DMS114 treated with DMSO at 0.1 percent for 48 hours (cell line): ENCODE data around the gene BCHE.

ENCODE experiments used
- DNase-seq: peaks from one replicate; lab custom pipeline; 2025; ENCODE audit not compliant: unreplicated experiment; lab: John Stamatoyannopoulos, UW

The BCHE gene

DNA sequence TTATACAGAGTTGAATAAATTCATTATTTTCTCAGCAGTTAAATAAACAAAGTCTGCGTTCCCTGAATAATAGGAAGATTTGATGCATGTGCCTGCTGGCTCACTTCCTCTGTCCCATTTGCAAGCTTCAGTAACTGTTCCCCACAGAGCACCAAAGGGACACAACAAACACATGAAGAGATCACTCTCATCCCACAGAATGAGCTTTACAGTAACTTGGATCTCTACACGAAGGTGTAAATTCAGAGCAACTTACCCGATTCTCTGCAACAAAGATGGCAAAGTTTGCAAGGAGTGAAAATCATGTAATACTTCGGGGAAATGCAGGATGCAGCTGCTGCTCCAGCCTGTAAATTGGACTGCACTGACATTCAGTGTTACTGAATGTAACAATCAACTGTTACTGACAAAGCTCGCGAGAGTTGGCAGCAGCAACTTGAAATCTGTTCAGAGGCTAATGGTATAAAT lies at the start of gene BCHE:
Gene BCHE, minus strand, starts transcription at position 366 of the 468 bp plus-strand sequence. CDS start 6,390 bp downstream, outside the sequence.
- DNase-seq, result no peak

DNA sequence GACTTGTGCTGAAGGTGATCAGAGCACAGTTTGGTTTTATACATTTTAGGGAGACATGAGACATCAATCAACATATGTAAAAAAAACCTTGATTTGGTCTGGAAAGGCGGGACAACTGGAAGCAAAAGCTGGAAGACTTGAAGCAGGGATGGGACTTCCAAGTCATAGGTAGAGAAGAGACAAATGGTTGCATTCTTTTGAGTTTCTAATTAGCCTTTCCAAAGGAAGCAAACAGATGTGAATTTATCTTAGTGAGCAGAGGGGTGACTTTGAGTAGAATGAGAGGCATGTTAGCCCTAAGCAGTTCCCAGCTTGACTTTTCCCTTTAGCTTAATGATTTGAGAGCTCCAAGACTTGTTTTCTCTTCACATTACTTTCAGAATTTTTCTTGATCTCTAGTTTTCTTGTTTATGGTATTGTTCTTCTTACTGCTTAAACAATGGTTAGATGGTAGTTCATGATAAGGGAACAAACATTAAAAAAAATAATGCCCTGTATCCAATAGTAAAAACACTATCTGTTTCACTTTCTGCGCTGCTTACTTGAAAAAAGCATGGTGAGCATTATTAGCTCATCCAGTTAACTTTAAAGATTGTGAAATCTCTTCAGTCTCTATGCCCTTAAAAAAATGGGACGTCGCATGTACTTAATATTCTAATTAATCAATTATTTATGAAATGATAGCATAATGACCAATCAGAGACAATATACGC lies 48.5 kb upstream of the BCHE start:
- no peak for DNase-seq

GRCh38 chr3:165884518-165884917 lies 47.3 kb upstream of the BCHE start:
- DNase-seq, result no peak

GRCh38 chr3:165883863-165884478 lies 46.7 kb upstream of the BCHE start:
- no peak for DNase-seq

GRCh38 chr3:165883117-165883516 lies 45.9 kb upstream of the BCHE start:
- DNase-seq, result no peak

DNA sequence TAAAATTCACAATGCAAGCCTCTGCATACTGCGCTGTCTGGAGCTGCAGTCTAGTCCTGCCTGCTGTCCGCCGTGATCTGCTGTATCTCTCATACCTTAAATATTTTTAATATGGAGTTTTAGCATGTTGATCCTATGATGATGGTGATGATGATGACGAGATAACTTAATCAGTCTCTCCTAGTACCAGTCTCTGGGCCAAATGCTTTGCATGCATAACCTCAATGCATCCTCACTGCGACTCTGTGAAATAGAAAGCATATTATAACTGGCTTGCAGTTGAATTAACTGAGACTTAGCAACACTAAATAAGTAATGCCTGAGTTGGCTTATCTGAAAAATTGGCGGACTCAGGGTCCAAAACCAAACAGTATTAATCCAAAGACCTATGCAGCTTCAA lies 38.4 kb upstream of the BCHE start:
- no peak for DNase-seq

- no peak for DNase-seq
Observed at GRCh38 chr3:165874663-165875489, 37.7 kb upstream of the BCHE start.

DNA sequence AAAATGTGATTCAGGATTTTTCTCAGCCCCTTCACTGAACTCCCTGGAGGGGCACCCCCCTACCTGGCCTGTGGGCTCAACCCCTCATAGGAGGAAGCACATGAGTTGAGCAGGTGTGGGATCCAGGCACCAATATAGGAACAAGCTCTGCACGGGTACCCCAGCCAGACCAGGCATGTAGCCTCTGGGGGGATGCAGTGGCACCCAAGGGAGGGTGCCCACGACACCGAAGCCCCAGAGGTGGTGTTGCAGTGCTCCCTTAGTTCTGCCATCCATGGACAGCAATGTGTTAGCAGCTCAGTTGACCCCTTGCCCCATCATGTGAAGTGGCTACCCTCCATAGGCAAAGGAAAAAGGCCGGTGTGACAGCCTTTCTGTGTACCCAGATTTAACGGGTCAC lies 30.9 kb upstream of the BCHE start:
- DNase-seq, result no peak

GRCh38 chr3:165859061-165859460 lies 21.8 kb upstream of the BCHE start:
- no peak for DNase-seq

DNA sequence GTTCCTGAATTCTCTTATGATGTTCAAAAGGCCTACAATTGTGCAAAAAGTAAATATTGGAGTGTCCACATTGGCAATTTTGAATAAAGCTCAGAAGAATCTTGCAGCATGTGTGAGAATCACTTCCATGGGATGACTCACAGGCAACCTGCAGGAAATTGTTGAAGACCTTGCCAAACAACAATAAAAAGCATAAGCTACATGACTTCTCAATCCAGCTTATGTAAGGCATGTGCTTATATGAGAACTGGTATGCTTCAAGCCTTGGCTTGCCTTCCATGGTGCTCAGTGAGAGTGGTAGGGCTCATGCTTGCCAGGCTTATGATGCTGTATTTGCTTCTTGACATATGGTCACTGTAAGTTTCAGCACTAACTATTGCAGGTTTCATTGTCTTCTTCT lies 18.4 kb upstream of the BCHE start:
- no peak for DNase-seq

DNA sequence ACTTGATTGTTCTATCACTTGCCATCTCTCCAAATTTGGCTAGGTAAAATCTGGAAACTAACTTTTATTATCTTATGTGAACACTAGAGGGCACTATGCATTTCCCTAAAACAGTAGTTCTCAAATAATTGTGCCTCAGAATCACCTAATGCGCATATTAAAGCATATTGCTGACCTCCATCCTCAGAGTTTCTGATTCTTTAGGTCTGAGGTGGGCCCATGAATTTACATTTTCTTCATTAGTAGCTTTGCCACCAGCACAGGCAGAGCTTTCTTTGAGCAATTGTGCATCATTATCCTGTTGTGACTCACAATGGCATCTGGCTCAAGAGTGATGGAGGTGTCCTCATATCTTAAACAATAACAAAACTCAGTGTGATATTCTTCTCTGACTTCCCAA lies 17.5 kb upstream of the BCHE start:
- DNase-seq, result peak; percentile 14

DNA sequence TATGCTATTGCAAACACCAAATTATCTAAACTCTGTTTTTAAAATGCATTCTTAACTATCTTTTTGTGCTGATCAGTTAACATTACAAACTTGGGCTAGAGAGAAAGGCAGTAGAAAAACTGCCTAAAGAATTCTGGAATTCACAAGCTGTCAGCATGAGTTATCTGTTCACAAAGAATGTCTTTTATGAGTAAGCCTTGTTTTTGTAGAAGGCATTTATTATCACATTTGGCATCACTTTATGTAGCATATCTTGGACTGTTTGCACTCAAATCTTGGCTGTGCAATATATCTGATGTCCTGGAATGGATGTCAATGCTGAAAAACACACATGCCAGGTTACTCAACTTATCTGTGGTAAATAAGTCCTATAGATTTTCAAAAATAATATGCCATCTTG lies 15.5 kb upstream of the BCHE start:
- no peak for DNase-seq

- DNase-seq, result no peak
Observed at GRCh38 chr3:165852191-165852590, 15.0 kb upstream of the BCHE start.

GRCh38 chr3:165846056-165846455 lies 8.8 kb upstream of the BCHE start:
- DNase-seq, result no peak

DNA sequence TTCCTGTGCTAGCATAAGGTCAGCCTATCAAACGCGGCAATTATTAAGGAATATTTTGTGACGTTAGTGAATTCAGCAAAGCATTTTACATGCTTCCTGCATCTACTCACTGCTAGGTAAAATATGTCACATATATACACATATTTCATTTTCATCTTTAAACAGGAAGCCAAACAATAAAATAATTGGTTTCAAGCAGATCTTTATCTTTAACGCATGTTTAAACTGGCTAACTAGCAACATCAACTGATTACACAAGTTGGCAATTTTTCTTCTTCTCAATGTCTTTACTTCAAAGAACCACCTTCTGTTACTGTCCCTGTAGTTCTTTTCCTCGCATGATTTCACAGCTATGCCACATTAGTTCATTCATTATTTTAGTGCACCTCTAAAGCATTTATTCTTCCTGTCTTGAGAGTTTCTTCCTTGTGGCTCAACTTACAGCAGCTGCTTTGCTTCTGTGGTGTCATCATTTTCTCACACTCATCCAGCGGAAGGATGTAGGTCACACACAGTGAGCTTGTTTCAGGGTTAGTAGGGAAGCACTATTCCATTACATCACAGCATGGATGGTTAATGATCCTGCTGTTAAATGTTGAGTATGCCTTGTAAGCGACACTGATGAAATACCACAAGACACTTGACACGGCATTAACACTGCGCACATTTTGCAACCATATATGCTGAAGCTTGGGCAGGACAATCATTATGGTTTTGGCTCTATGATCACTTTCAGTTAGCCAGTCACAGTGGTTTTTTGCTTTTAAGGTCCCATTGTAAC lies 2.3 kb upstream of the BCHE start:
- DNase-seq, result no peak

DNA sequence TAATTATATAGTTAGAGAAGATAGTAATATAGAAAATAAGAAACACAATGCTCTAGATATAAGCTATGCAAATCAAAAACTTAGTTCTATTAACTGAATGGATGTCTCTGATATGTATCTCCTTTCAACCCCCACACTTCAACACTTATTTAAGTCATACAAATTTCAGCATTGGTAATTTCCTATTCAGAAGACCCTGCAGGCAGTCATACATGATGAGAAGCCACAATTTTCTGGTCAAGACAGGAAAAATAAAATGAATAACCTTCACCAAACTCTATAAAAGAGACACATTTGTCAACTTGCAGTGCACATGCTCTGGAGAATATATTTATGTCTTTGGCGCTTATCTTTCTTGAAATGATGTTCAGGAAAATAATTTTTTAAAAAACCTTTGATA lies 578 bp upstream of the BCHE start:
- DNase-seq, result no peak

- no peak for DNase-seq
Observed at GRCh38 chr3:165835431-165835830, 1.8 kb downstream of the BCHE start.

DNA sequence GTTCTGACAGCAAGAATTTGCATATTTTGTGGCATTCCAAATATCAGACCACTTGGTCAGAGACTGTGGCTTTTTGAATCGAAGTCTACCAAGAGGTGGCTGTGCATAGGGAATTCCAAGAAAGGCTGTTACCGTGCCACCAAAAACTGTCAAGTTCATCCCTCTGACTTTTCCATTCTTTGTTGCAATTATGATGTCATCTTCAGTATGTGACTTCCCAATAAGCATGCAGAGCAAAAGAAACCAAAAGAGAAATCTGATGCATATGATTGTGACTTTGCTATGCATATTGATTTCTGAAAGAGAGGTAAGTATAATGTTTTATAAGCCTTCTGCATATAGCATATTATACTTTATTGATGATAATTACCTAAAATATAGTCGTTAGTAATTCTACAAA lies 6.5 kb downstream of the BCHE start:
- DNase-seq, result no peak

GRCh38 chr3:165827883-165828282 lies 9.3 kb downstream of the BCHE start:
- DNase-seq, result no peak

GRCh38 chr3:165827233-165827632 lies 10.0 kb downstream of the BCHE start:
- no peak for DNase-seq

DNA sequence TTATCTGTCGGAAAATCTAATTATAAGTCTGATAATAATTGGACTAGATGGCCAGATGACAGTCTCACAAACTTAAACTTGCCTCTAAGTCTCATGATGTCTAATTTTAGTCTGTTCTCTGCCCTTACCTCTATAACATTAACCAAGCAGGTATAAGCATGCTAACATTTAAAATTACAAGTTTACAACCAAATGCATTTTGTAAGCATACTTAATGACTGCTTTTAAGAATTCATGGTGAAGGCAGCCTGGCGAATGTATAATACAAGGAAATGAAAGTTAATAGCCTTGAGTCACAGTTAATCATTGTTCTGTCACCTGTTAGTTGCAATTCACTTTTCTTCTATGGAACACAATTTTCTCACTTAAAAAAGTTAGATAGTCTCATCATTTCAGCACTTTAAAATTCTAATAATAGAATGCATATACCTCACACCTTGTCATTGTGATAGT lies 16.5 kb downstream of the BCHE start:
- DNase-seq, result no peak
